GM19193 (cell line): ENCODE measurements around the gene NUP188.

Source experiments
- POLR2A ChIP-seq: IDR thresholded peaks from 4 replicates; pipeline ENCODE4 v1.6.1; 2011; ENCODE audit not compliant: insufficient read depth, insufficient read length; ENCODE audit errors: extremely low read depth

Gene NUP188

GRCh38 chr9:128921881-128922763 is 25.4 kb upstream of the NUP188 start:
- no peak for TF ChIP-seq POLR2A

- TF ChIP-seq POLR2A: no peak
These were observed 24.0 kb upstream of the NUP188 start for GRCh38 chr9:128923493-128923883.

GRCh38 chr9:128927731-128928411 is 19.6 kb upstream of the NUP188 start:
- TF ChIP-seq POLR2A: no peak

GRCh38 chr9:128928624-128929023 is 18.9 kb upstream of the NUP188 start:
- no peak for TF ChIP-seq POLR2A

GRCh38 chr9:128929560-128929959 is 17.9 kb upstream of the NUP188 start:
- TF ChIP-seq POLR2A: no peak

- TF ChIP-seq POLR2A: no peak
These were observed 13.8 kb upstream of the NUP188 start for GRCh38 chr9:128933731-128934130.

GRCh38 chr9:128936171-128936865 is 11.2 kb upstream of the NUP188 start:
- no peak for TF ChIP-seq POLR2A

GRCh38 chr9:128937310-128938165 is 10.0 kb upstream of the NUP188 start:
- no peak for TF ChIP-seq POLR2A

- TF ChIP-seq POLR2A: no peak
These were observed 7.1 kb upstream of the NUP188 start for GRCh38 chr9:128940271-128940921.

- TF ChIP-seq POLR2A: no peak
These were observed 6.3 kb upstream of the NUP188 start for GRCh38 chr9:128940946-128941755.

- TF ChIP-seq POLR2A: no peak
These were observed 3.5 kb upstream of the NUP188 start for GRCh38 chr9:128943832-128944620.

- no peak for TF ChIP-seq POLR2A
These were observed 1.5 kb upstream of the NUP188 start for GRCh38 chr9:128945798-128946501.
